GM19372 (cell line): Measurements from ENCODE around the gene DPCD.
A peak's percentile ranks its signal among the peaks of the same experiment; 100 is the strongest.
"Not testable (repeated sequence)": the region's sequence is repeated elsewhere in the genome, so short reads cannot be mapped to it uniquely, and the experiment has no call there.

Experiments
- ATAC-seq: cut with Tn5 transposase; IDR thresholded peaks from one replicate; pipeline ENCODE4 v1.9.1; 2021; ENCODE audit warnings: mild to moderate bottlenecking, low read depth, moderate library complexity; ENCODE audit not compliant: unreplicated experiment

Gene DPCD

GRCh38 chr10:101617102-101617823 is 29.1 kb downstream of the DPCD start:
- peak; percentile 51 for ATAC-seq

- ATAC-seq: peak; percentile 43
Observed at GRCh38 chr10:101617824-101618568, 29.9 kb downstream of the DPCD start.

DNA sequence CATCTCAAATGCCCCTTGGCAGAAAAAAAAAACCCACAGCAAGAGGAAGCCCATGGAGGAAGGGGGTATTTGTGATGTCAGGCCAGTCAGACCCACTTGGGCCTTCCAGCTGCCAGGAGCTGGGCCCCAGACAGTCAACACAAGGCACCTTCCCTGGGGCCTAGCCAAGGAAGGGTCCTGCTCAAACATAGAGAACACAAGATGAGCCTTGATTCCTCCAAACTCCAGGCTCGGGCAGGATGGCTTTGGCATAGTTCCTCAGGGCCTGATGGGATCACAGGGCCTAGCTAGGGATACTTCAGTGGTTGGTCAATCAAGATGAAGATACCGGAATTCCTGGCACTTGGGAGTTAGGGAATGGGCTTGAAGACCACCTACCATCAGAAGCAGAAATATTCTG is 30.8 kb downstream of the DPCD start:
- no peak for ATAC-seq

- no peak for ATAC-seq
Observed at GRCh38 chr10:101619983-101620382, 31.9 kb downstream of the DPCD start.

DNA sequence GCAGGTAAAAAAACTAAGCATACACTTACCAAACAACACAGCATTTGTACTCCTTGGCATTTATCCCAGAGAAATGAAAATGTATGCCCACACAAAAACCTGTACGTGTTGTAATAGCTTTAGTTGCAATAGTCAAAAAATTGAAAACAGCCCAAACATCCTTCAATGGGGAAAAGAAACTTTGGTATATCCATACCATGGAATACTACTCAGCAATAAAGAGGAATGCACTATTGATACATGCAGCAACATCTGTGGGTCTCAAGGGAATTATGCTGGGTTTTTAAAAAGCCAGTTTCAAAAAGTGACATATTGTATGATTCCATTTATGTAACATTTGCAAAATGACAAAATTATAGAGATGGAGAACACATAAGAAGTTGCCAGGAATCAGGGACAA is 35.4 kb downstream of the DPCD start:
- no peak for ATAC-seq

DNA sequence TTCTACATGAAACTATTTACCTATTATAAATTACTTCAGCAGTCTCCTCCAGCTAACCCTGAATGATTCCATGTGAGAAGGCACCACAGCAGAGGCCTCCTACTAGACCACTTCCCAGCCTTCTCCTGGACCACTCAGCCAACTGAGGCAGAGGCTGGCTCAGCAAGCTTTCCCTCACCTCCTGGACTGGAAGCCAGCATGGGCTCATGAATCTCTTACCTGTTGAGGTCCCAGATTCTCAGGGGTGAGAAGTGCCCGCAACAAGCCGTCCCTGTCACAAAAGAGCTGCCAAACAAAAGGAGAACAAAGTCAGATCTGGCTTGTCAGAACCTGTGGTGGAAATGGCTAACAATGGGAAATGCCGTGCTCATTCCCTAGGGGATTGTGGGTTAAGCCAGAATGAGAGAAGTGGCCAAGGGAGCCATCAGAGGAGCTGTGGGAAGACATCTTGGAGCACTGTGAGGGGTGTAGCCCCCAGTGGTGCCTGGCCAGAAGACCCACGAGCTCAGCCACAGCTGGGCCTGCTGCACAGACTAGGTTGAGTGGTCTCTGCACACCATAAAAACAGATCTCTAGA is 36.5 kb downstream of the DPCD start:
- ATAC-seq: no peak

DNA sequence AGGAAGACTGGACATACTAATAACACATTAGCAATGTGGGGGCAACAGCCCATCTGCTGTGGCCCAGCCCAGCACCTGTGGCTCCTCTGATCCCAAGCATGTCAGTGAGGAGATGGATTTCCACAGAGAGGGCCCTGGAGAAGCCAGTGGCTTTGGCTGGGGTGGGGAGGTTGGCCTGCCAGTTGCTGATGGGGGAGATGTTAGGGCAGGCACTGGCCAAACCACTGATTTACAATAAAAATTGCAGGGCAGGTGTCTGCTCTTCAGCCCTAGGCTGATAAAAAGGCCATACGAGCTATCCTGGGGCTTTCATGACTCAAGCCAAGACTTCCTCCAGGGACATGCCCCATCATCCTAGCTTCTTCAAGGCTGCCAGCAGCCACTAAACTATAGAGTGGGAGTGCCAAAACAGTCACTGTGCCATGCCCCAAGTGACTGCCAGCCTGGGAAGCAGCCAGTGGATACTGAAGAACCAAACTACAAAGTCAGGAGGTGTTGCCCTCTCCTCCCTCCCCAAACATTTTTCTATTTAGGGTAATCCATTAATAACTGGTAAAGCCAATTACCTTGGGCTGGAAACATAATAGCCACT is 37.8 kb downstream of the DPCD start:
- ATAC-seq: no peak

DNA sequence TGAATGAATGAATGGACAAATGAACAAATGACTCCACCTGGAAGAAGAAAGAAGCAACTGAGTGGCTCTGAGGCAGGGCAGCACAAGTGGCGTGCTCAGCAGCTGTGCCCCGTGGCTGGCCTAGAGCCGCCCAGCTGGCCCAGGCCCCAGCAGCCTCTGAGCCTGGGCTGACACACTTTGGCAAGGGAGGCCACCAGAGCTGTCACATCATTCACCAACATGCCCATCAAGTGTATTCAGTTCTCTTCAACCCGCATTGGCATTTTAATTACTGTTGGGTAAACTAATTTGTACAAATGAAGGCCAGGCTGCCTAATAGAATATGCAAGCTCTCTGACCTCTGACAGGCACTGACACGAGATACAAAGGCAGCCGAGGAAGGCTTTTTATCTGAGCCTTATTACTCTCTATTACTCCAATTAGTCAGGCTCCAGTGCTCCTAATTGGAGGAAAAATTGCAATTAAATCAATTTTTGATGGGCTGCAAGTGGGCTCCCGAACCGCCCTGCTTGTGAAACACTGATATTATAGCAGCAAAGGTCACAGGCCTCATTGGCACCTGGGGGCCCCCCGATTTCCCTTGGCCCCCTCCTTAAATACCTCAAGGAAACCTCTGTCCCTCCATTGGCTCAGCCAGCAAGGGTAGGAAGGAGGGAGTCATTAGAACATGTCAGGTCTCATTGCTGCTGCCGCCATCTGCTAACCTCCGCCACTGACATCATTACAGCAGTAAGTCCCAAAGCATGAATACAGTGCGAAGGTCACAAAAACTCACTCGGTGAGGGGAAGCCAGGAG is 41.9 kb downstream of the DPCD start:
- ATAC-seq: no peak

GRCh38 chr10:101630633-101630920 is 42.5 kb downstream of the DPCD start:
- ATAC-seq: no peak

- no peak for ATAC-seq
Observed at GRCh38 chr10:101631821-101632475, 43.8 kb downstream of the DPCD start.

DNA sequence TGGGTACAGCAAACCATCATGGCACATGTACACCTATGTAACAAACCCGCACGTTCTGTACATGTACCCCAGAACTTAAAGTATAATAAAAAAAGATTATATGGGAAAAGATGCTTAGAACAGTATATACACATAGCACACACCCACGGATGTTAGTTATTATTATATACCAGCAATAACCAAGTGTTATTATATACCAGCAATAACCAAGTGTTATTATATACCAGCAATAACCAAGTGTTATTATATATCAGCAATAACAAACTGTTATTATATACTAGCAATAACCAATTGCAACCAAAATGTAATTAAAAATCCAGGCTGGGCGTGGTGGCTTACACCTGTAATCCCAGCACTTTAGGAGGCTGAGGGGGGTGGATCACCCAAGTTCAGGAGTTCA is 45.4 kb downstream of the DPCD start:
- not testable (repeated sequence) for ATAC-seq

DNA sequence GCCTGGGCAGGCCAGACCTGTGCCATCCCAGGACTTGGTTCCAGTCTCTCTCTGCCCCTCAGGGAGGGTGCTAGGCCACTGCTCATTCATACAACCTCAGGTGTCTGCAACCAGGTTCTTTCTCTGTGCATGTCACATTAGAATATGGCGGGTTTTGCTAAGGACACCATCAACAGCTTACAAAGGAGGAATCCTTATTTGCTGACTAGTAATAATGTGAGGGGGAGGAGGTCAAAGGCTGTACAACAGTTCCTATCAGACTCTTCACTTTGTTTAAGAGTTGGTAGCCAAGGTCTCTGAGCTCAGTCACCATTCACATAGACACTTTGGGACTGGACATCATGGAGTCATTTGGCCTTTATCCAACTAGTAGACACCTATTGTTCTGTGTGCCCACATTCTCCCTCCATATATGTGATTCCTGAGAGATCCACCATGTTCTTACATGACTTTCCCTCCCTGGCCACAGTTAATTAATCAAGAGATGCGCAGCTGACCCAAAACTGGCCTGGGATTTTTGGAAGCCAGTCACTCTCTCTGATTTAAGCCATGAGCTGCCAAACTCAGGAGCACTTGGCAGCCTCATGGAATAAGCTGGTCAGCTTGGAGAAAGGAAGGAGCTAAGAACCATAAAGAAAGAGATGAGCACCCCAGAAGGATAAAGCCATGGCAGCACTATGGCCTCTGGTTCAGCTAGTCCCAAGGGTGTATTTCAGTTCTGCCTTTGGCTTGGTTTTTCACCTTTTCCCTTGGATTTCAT is 51.2 kb downstream of the DPCD start:
- ATAC-seq: no peak

DNA sequence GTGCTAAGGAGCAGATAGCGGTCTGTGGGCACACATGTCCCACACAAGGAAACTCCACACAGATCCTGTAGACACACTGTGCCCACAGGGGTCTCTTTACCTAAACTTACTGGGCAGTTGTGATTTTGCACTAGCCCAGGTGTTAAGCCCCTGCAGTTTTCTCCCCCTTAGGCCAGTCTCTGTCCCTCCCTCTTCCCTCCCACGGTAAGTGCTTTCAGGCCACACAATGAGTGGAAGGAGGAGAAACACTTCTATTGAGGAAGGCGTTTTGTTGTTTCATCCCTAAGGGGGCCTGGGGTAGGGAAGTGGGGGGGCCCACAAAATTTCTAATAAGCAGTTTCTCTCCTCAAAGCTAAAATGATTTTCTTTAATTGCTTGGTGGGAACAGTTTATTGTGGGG is 55.4 kb downstream of the DPCD start:
- no peak for ATAC-seq

DNA sequence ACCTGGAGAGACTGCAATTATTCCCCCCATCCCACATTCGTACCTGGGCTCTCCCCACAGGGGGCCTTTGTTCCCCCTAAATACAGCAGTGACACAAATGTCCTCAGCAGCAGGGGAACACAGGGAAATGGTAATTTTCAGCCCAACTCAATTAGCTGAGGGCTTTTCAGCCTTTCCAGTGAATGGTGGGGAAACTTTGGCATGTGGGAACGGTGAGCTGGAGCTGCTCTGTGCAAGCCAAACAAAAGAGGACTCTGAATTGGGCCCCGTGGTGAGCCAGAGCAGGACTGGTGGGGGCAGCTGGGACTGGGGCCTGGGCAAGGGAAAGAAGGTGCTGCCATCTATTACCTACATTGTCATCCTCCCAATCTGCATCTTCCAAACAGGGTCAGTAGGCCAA is 55.9 kb downstream of the DPCD start:
- no peak for ATAC-seq

DNA sequence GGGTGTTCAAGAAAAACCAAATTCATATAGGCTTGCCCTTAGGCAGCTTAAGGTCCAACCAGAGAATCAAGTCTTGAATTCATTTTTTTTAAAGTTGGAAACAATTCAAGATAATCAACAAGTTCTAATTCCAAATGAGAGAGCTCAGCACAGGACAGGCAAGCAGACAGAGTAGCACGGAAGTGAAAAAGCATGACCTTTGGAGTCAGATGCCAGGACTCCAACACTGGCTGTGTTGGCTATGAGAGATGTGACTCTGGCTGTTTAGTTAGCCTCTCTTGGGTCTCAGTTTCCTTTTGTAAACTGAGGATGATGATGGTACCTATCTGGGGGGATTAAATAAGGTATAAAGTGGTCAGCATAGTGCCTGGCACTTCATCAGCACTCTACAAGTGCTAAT is 57.5 kb downstream of the DPCD start:
- no peak for ATAC-seq

DNA sequence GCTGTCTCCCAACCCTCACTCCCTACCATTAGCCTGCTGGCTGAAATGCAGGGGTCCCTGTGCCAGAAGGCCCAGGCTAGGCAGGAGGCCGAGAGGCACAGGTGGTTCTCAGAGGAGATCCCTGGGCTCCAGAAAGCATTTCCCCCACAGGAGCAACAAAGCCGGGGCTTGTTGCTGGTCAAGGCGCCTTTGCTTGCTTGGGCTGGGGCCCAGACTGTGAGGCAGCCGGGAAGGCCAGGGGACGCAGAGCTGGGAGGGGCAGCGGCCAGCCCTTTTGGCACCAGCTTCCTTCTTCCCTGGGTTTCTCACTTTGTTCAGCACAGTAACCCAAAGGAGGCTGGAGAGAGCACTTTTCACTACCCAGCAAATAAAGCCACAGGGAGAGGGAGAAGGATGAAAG is 58.2 kb downstream of the DPCD start:
- no peak for ATAC-seq

- no peak for ATAC-seq
Observed at GRCh38 chr10:101647255-101647654, 59.1 kb downstream of the DPCD start.

DNA sequence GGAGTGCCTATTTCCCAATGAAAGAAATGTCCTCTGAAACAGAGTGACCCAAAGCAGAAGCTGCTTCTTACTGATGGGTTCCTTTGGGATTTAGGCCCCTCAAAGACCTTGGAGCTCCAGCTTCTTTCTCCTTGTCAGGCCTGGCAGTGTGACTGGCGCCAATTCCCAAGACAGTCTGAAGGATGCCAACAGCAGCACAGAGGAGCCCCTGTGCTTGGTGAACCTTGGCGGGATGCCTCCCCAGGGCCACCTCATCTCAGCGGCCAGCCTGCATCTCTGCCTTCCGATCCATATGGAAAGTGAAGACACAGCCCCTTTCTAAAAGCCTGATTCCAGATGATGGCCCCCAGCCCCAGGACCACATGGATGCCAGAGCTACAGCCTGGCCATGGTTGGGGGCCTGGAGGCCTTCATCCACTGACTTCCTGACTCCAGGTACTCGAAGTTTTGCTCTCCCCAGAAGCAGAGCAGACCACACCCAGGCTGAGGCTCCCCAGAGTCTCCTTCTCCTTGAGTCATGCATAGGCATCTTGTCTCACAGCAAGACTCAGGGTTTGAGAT is 61.5 kb downstream of the DPCD start:
- ATAC-seq: no peak

DNA sequence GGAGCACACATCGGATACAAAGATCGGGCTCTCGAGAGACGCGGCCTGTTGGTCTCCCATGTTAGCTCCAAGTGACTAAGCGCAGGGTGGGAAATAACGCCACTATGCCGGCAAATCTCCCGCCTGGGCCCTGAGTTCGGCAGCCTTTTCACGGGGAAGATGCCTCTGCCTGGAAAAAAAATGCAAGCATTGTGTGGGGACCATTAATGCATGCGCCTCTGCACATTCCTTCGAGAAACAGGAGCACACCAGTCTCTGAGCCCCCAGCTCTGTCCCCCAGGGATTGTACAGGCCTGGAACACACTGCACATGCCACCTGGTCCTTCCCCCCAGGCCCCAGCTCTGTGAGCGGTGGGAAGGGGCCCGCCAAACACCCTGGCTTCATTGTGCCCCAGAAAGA is 62.7 kb downstream of the DPCD start:
- no peak for ATAC-seq
